Measurements from ENCODE around the gene ZNF211. TPM values are rescaled to one million over a fixed set of nuclear protein-coding genes. Genes with fewer than 3 reads are reported as not detected.
A peak's percentile ranks its signal among the peaks of the same experiment; 100 is the strongest.

Gene ZNF211
- total and polyA plus RNA-seq, 4 experiments from 2014 or later = 19.6 to 53.3 (median 37.3) TPM

DNA sequence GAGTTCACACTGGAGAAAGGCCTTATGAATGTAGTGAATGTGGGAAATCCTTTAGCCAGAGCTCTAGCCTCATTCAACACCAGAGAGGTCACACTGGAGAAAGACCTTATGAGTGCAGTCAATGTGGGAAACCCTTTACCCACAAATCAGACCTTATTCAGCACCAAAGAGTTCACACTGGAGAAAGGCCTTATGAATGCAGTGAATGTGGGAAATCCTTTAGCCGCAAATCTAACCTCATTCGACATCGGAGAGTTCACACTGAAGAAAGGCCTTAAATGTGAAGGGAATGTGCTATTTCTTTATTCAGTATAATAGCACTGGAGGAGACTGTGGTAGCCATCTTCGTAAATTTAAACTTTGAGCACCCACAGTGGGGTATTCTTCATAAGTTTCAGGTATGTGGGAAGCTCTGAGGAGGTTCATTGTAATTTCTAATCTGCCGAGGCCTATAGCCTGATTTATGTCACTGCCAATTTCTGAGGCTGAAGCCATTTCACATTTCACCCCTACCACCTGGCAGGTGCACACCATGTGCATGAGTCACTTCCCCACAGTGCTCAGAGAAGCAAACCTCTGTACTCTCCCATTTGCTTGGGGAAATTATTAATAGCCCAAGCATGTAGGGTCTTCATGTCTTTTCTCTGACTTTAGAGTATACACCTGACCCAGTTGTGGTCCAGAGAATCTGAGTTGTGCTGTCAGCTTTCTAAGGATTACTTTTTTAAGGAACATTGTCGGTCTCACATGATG, 55.2 kb downstream of the ZNF211 start:
- H3K27ac ChIP-seq (ENCODE audit: low read depth, low read length) = no peak overlapping the region
- no peak overlapping the region for H3K27ac Mint-ChIP-seq
- peaks cover 38% of the 10 kb centered on the region for H3K36me3 ChIP-seq (ENCODE audit: insufficient read depth, low read length)
- no peaks in the 10 kb centered on the region for H3K27me3 Mint-ChIP-seq
- POLR2A ChIA-PET (ENCODE audit: partially characterized antibody) = interaction anchor here (1.0 kb wide), 1 partner anchor 20 kb away, joined by 3 read pairs; no protein-coding TSS in a partner anchor
- H3K27me3 ChIP-seq (ENCODE audit: insufficient read depth, low read length) = no peaks in the 10 kb centered on the region
- peaks cover 5 to 99% (median 89%) of the 10 kb centered on the region in 8 donors for H3K9me3 Mint-ChIP-seq
- H3K4me3 Mint-ChIP-seq = no peak overlapping the region
- H3K9me3 ChIP-seq (ENCODE audit: control insufficient read depth in 1 of 2, low read length in 2 of 2) = peaks cover 50 to 72% of the 10 kb centered on the region in 2 donors
- peaks cover 7% of the 10 kb centered on the region for H3K4me1 ChIP-seq (ENCODE audit: insufficient read depth, low read length)
- DNase-seq = no peak
- H3K4me1 Mint-ChIP-seq = peaks cover 10 to 25% (median 20%) of the 10 kb centered on the region in 4 donors
- intact Hi-C loops (cut with micrococcal nuclease) = no loop called here
- H3K4me3 ChIP-seq (ENCODE audit: low read length in 2 of 2) = peak overlapping the region in 1 of 2 donors; percentile 13
- H3K36me3 Mint-ChIP-seq = peaks cover 70 to 75% of the 10 kb centered on the region in 2 donors
- CTCF ChIA-PET (ENCODE audit: partially characterized antibody) = no interaction called here

DNA sequence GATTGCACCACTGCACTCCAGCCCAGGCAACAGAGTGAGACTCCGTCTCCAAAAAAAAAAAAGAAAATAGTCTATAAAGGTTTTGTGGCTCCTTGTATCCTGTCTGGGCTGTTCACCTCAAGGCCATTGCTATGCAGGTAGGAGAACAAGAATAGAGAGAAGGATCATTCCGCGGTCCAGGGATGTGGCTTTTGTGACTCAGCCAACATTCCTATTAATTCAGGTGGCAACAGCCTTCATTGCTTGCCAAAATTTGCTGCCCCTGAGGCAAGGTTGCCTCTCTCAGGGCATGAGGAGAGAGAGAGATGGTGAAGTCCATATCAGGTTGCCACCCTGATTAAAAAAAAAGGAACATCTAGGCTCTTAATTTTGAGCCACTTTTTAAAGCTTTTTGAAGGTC, 56.8 kb downstream of the ZNF211 start:
- H3K36me3 ChIP-seq (ENCODE audit: insufficient read depth, low read length) = peaks cover 24% of the 10 kb centered on the region
- ChIA-PET POLR2A (ENCODE audit: partially characterized antibody) (interaction anchor here (0.9 kb wide), 1 partner anchor 10 kb away, joined by 3 read pairs; no protein-coding TSS in a partner anchor), CTCF (ENCODE audit: partially characterized antibody) (no interaction called here)
- no peak overlapping the region for H3K27ac ChIP-seq (ENCODE audit: low read depth, low read length)
- no peaks in the 10 kb centered on the region for H3K4me1 ChIP-seq (ENCODE audit: insufficient read depth, low read length)
- H3K27me3 ChIP-seq (ENCODE audit: insufficient read depth, low read length) = no peaks in the 10 kb centered on the region
- no peak for DNase-seq
- H3K4me1 Mint-ChIP-seq = peaks cover 0 to 13% (median 7%) of the 10 kb centered on the region in 4 donors
- peaks cover 40 to 62% of the 10 kb centered on the region in 2 donors for H3K9me3 ChIP-seq (ENCODE audit: control insufficient read depth in 1 of 2, low read length in 2 of 2)
- peak overlapping the region in 1 of 7 donors; percentile 75 for H3K27ac Mint-ChIP-seq
- peaks cover 2 to 97% (median 89%) of the 10 kb centered on the region in 8 donors for H3K9me3 Mint-ChIP-seq
- H3K27me3 Mint-ChIP-seq = no peaks in the 10 kb centered on the region
- H3K4me3 Mint-ChIP-seq = no peak overlapping the region
- peaks cover 68 to 70% of the 10 kb centered on the region in 2 donors for H3K36me3 Mint-ChIP-seq
- intact Hi-C loops (cut with micrococcal nuclease) = no loop called here
- H3K4me3 ChIP-seq (ENCODE audit: low read length in 2 of 2) = peak overlapping the region in 1 of 2 donors; percentile 4

Other genes with a start within 250 kb of the ZNF211 start
- 100 to 1,000 TPM in 1 of 2 experiments, 10 to 100 TPM in 1; 85.4 to 103 TPM for gene ZNF548, start 243.3 kb upstream of the ZNF211 start, total RNA-seq
- 10 to 100 TPM; 14.1 to 14.8 TPM for gene ZNF548, start 243.3 kb upstream of the ZNF211 start, polyA plus RNA-seq
- gene ZNF17, start 222.0 kb upstream of the ZNF211 start, total RNA-seq = 10 to 100 TPM; 28.3 to 29.9 TPM
- gene ZNF17, start 222.0 kb upstream of the ZNF211 start, polyA plus RNA-seq = 1 to 10 TPM; 3.6 to 9.5 TPM
- gene ZNF749, start 197.8 kb upstream of the ZNF211 start, total RNA-seq = 10 to 100 TPM; 14.8 to 15.2 TPM
- 10 to 100 TPM in 1 of 2 donors, 1 to 10 TPM in 1; 5.9 to 21.4 TPM for gene ZNF749, start 197.8 kb upstream of the ZNF211 start, polyA plus RNA-seq
- under 1 TPM; 0.36 to 0.76 TPM for gene VN1R1, start 176.0 kb upstream of the ZNF211 start, total RNA-seq
- not detected for gene VN1R1, start 176.0 kb upstream of the ZNF211 start, polyA plus RNA-seq
- 10 to 100 TPM; 12.8 to 17.4 TPM for gene ZNF772, start 155.6 kb upstream of the ZNF211 start, total RNA-seq
- gene ZNF772, start 155.6 kb upstream of the ZNF211 start, polyA plus RNA-seq = 1 to 10 TPM; 2.0 to 2.8 TPM
- gene ZNF419, start 145.4 kb upstream of the ZNF211 start, total RNA-seq = 10 to 100 TPM; 25.3 to 28.4 TPM
- gene ZNF419, start 145.4 kb upstream of the ZNF211 start, polyA plus RNA-seq = 10 to 100 TPM in 1 of 2 donors, 1 to 10 TPM in 1; 7.5 to 11.7 TPM
- 10 to 100 TPM; 25.3 to 28.7 TPM for gene ZNF773, start 133.2 kb upstream of the ZNF211 start, total RNA-seq
- 10 to 100 TPM in 1 of 2 donors, 1 to 10 TPM in 1; 5.2 to 15.2 TPM for gene ZNF773, start 133.2 kb upstream of the ZNF211 start, polyA plus RNA-seq
- 10 to 100 TPM; 20.5 to 21.8 TPM for gene ZNF549, start 105.8 kb upstream of the ZNF211 start, total RNA-seq
- gene ZNF549, start 105.8 kb upstream of the ZNF211 start, polyA plus RNA-seq = 1 to 10 TPM; 8.0 to 9.0 TPM
- 10 to 100 TPM; 37.0 to 37.8 TPM for gene ZNF550, start 73.3 kb upstream of the ZNF211 start, total RNA-seq
- 1 to 10 TPM; 5.4 to 9.8 TPM for gene ZNF550, start 73.3 kb upstream of the ZNF211 start, polyA plus RNA-seq
- 10 to 100 TPM; 12.0 to 13.9 TPM for gene ZNF416, start 54.3 kb upstream of the ZNF211 start, total RNA-seq
- gene ZNF416, start 54.3 kb upstream of the ZNF211 start, polyA plus RNA-seq = 1 to 10 TPM; 4.6 to 8.4 TPM
- 10 to 100 TPM; 11.1 to 11.3 TPM for gene ZIK1, start 49.0 kb upstream of the ZNF211 start, total RNA-seq
- 1 to 10 TPM; 6.9 to 8.3 TPM for gene ZIK1, start 49.0 kb upstream of the ZNF211 start, polyA plus RNA-seq
- gene ZNF530, start 33.3 kb upstream of the ZNF211 start, total RNA-seq = 10 to 100 TPM in 1 of 2 experiments, 1 to 10 TPM in 1; 9.9 to 10.9 TPM
- 1 to 10 TPM; 6.8 to 9.8 TPM for gene ZNF530, start 33.3 kb upstream of the ZNF211 start, polyA plus RNA-seq
- 10 to 100 TPM; 32.1 to 32.3 TPM for gene ZNF134, start 18.9 kb upstream of the ZNF211 start, total RNA-seq
- gene ZNF134, start 18.9 kb upstream of the ZNF211 start, polyA plus RNA-seq = 10 to 100 TPM in 1 of 2 donors, 1 to 10 TPM in 1; 8.9 to 12.7 TPM
- gene ZSCAN4, start 35.8 kb downstream of the ZNF211 start, total RNA-seq = not detected
- not detected for gene ZSCAN4, start 35.8 kb downstream of the ZNF211 start, polyA plus RNA-seq
- 10 to 100 TPM; 17.7 to 17.9 TPM for gene ZNF551, start 48.8 kb downstream of the ZNF211 start, total RNA-seq
- 1 to 10 TPM; 6.8 to 9.5 TPM for gene ZNF551, start 48.8 kb downstream of the ZNF211 start, polyA plus RNA-seq
- 1 to 10 TPM; 6.7 to 7.2 TPM for gene ZNF154, start 76.0 kb downstream of the ZNF211 start, total RNA-seq
- gene ZNF154, start 76.0 kb downstream of the ZNF211 start, polyA plus RNA-seq = 1 to 10 TPM in 1 of 2 donors, not detected in 1; 2.4 TPM
- gene ZNF671, start 94.5 kb downstream of the ZNF211 start, total RNA-seq = 10 to 100 TPM; 32.3 to 33.0 TPM
- 10 to 100 TPM; 18.1 to 24.0 TPM for gene ZNF671, start 94.5 kb downstream of the ZNF211 start, polyA plus RNA-seq
- 10 to 100 TPM; 38.9 to 40.9 TPM for gene ZNF776, start 113.6 kb downstream of the ZNF211 start, total RNA-seq
- gene ZNF776, start 113.6 kb downstream of the ZNF211 start, polyA plus RNA-seq = 1 to 10 TPM; 3.3 to 5.7 TPM
- gene ZNF586, start 136.5 kb downstream of the ZNF211 start, total RNA-seq = 10 to 100 TPM; 46.4 to 51.7 TPM
- gene ZNF586, start 136.5 kb downstream of the ZNF211 start, polyA plus RNA-seq = 10 to 100 TPM; 15.0 to 23.8 TPM
- gene ZNF552, start 181.7 kb downstream of the ZNF211 start, total RNA-seq = 10 to 100 TPM; 17.9 to 21.0 TPM
- 1 to 10 TPM; 5.5 to 9.3 TPM for gene ZNF552, start 181.7 kb downstream of the ZNF211 start, polyA plus RNA-seq
- 10 to 100 TPM; 28.4 to 29.0 TPM for gene ZNF587B, start 197.1 kb downstream of the ZNF211 start, total RNA-seq
- gene ZNF587B, start 197.1 kb downstream of the ZNF211 start, polyA plus RNA-seq = 1 to 10 TPM in 1 of 2 donors, under 1 TPM in 1; 0.27 to 2.2 TPM
- 10 to 100 TPM; 58.5 to 62.8 TPM for gene ZNF587, start 216.7 kb downstream of the ZNF211 start, total RNA-seq
- gene ZNF587, start 216.7 kb downstream of the ZNF211 start, polyA plus RNA-seq = 1 to 10 TPM; 2.7 to 7.8 TPM